Activated T-cell treated with anti-CD3 and anti-CD28 coated beads, Interleukin-2, amount 50 U/mL, for 72 hours (primary cell): Measurements from ENCODE around the gene RXRA. TPM values are rescaled to one million over a fixed set of nuclear protein-coding genes. Genes with fewer than 3 reads are reported as not detected.

Experiments used
- ATAC-seq, 2 donors: fragments of 150-1000 bp; cut with Tn5 transposase; replicated peaks in 1 of 2; 2 replicates each; pipeline ENCODE4 v1.10.0; 2021; ENCODE audit warnings: moderate library complexity in 2 of 2, mild to moderate bottlenecking in 1 of 2
- DNase-seq, 2 donors: peaks; one replicate each; pipeline ENCODE4 v3.0.0; 2021 to 2022; ENCODE audit warnings: mixed read lengths in 1 of 2
- H3K27ac Mint-ChIP-seq: one replicate; pipeline ENCODE4 v1.8.0; 2022; ENCODE audit warnings: mild to moderate bottlenecking, moderate library complexity, mixed read lengths
- H3K27me3 Mint-ChIP-seq: one replicate; pipeline ENCODE4 v1.8.0; 2022; ENCODE audit warnings: low read depth, mixed read lengths
- H3K36me3 Mint-ChIP-seq, 2 donors: one replicate each; pipeline ENCODE4 v1.8.0; 2022; ENCODE audit warnings: mixed read lengths in 2 of 2, mild to moderate bottlenecking in 1 of 2; ENCODE audit not compliant: insufficient read depth in 2 of 2
- H3K4me1 Mint-ChIP-seq: one replicate; pipeline ENCODE4 v1.8.0; 2022; ENCODE audit warnings: low read depth, mixed read lengths
- H3K4me3 Mint-ChIP-seq, 2 donors: one replicate each; pipeline ENCODE4 v1.8.0; 2022; ENCODE audit warnings: mild to moderate bottlenecking in 2 of 2, mixed read lengths in 2 of 2, moderate library complexity in 2 of 2
- H3K9me3 Mint-ChIP-seq, 2 donors: one replicate each; pipeline ENCODE4 v1.8.0; 2022; ENCODE audit warnings: mixed read lengths in 2 of 2
- total RNA-seq, 2 donors: library from RNA; stranded (reverse); gene quantifications; one replicate each; pipeline ENCODE4 v1.2.3, GENCODE V29; 2022

The RXRA gene
- total RNA-seq, 2 donors from 2014 or later, result 4.9 to 12.4 TPM

- Mint-ChIP-seq H3K4me3 (peak overlapping the region; percentile 37 to 47), H3K27me3 (no peaks in the 10 kb centered on the region), H3K36me3 (no peaks in the 10 kb centered on the region), H3K9me3 (no peaks in the 10 kb centered on the region), H3K4me1 (peaks cover 12% of the 10 kb centered on the region), H3K27ac (peak overlapping the region; percentile 40)
- DNase-seq (peak; percentile 46 to 52), ATAC-seq (peak; percentile 49 to 64)
Measured at GRCh38 chr9:134381671-134382516, 55.6 kb downstream of the RXRA start.

DNA sequence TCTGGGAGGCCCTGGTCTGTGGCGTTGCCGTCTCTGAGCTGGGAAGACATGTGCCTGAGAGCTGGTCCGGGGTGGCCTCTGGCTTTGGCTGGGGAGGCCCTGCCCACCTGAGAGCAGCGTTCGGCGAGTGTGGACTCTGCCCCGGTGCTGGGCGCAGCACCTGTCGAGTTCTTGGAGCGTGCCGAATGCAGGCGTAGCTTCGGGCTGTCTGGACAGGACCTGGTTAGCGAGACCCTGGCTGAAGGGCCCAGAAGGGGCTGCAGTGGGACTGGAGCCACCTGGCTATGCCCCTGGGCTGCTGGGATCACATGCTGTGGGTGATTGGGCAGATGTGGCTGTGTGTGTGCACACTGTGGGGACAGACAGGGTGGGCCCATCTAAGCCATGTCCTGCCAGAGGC, 56.5 kb downstream of the RXRA start:
- H3K27me3 Mint-ChIP-seq, result peaks cover under 1% of the 10 kb centered on the region
- H3K36me3 Mint-ChIP-seq, result no peaks in the 10 kb centered on the region
- peaks cover 12% of the 10 kb centered on the region for H3K4me1 Mint-ChIP-seq
- H3K27ac Mint-ChIP-seq, result no peak overlapping the region
- no peak for DNase-seq
- no peak for ATAC-seq
- H3K4me3 Mint-ChIP-seq, result peak overlapping the region in 1 of 2 donors; percentile 37
- no peaks in the 10 kb centered on the region for H3K9me3 Mint-ChIP-seq

- H3K4me1 Mint-ChIP-seq, result peaks cover 15% of the 10 kb centered on the region
- H3K36me3 Mint-ChIP-seq, result no peaks in the 10 kb centered on the region
- ATAC-seq, result no peak
- no peaks in the 10 kb centered on the region for H3K9me3 Mint-ChIP-seq
- peaks cover 4% of the 10 kb centered on the region for H3K27me3 Mint-ChIP-seq
- no peak overlapping the region for H3K4me3 Mint-ChIP-seq
- no peak overlapping the region for H3K27ac Mint-ChIP-seq
- DNase-seq, result no peak
Measured at GRCh38 chr9:134383148-134383547, 56.9 kb downstream of the RXRA start.

GRCh38 chr9:134384811-134385479, 58.7 kb downstream of the RXRA start:
- Mint-ChIP-seq H3K36me3 (no peaks in the 10 kb centered on the region), H3K4me1 (peaks cover 24% of the 10 kb centered on the region), H3K27me3 (peaks cover 10% of the 10 kb centered on the region), H3K4me3 (no peak overlapping the region), H3K9me3 (no peaks in the 10 kb centered on the region), H3K27ac (no peak overlapping the region)
- DNase-seq (no peak), ATAC-seq (no peak)

- no peaks in the 10 kb centered on the region for H3K9me3 Mint-ChIP-seq
- no peak overlapping the region for H3K4me3 Mint-ChIP-seq
- DNase-seq (no peak), ATAC-seq (no peak)
- H3K36me3 Mint-ChIP-seq, result no peaks in the 10 kb centered on the region
- peaks cover 10% of the 10 kb centered on the region for H3K27me3 Mint-ChIP-seq
- H3K4me1 Mint-ChIP-seq, result peaks cover 34% of the 10 kb centered on the region
- H3K27ac Mint-ChIP-seq, result no peak overlapping the region
Measured at GRCh38 chr9:134385915-134386314, 59.7 kb downstream of the RXRA start.

GRCh38 chr9:134386951-134387831, 60.9 kb downstream of the RXRA start:
- ATAC-seq (no peak), DNase-seq (no peak)
- Mint-ChIP-seq H3K36me3 (no peaks in the 10 kb centered on the region), H3K4me1 (peaks cover 38% of the 10 kb centered on the region), H3K27me3 (peaks cover 10% of the 10 kb centered on the region), H3K4me3 (no peak overlapping the region), H3K9me3 (no peaks in the 10 kb centered on the region), H3K27ac (no peak overlapping the region)

GRCh38 chr9:134388289-134388808, 62.1 kb downstream of the RXRA start:
- Mint-ChIP-seq H3K27ac (no peak overlapping the region), H3K4me3 (peak overlapping the region in 1 of 2 donors; percentile 10), H3K27me3 (peaks cover 10% of the 10 kb centered on the region)

DNA sequence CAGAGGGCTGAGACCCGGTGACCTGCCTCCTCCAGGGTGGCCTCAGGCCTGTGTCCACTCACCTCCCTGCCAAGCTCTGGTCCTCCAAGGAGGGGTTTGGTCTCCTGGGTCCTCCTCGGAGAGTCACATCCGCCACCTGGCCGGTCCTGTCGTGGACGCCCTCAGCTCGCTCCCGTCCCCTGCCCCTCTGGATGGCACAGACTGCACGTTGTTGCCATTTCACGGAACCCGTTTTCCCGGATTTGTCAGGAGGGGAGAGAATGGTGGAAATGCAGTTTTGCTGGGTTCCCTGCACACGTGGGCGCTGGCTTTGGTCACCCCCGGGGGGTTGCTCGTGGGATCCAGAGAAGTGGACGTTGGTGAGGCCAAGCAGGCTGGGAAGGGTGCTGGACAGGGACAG, 62.7 kb downstream of the RXRA start:
- ATAC-seq (no peak), DNase-seq (no peak)
- peaks cover 2% of the 10 kb centered on the region in 2 donors for H3K9me3 Mint-ChIP-seq
- H3K36me3 Mint-ChIP-seq, result peaks cover 2% of the 10 kb centered on the region in 2 donors
- peaks cover 13% of the 10 kb centered on the region for H3K27me3 Mint-ChIP-seq
- no peak overlapping the region for H3K27ac Mint-ChIP-seq
- H3K4me1 Mint-ChIP-seq, result peaks cover 47% of the 10 kb centered on the region
- H3K4me3 Mint-ChIP-seq, result no peak overlapping the region

More at GRCh38 chr9:134388289-134388808, 62.1 kb downstream of the RXRA start:
- Mint-ChIP-seq H3K36me3 (no peaks in the 10 kb centered on the region), H3K9me3 (no peaks in the 10 kb centered on the region), H3K4me1 (peaks cover 41% of the 10 kb centered on the region)
- no peak for ATAC-seq
- no peak for DNase-seq

- Mint-ChIP-seq H3K27ac (no peak overlapping the region), H3K27me3 (peaks cover 18% of the 10 kb centered on the region), H3K4me3 (no peak overlapping the region), H3K36me3 (peaks cover 5 to 6% of the 10 kb centered on the region in 2 donors), H3K9me3 (peaks cover 3 to 5% of the 10 kb centered on the region in 2 donors), H3K4me1 (peaks cover 51% of the 10 kb centered on the region)
- ATAC-seq, result no peak
- DNase-seq, result no peak
Measured at GRCh38 chr9:134389642-134390041, 63.4 kb downstream of the RXRA start.

GRCh38 chr9:134390537-134390936, 64.3 kb downstream of the RXRA start:
- peak; percentile 90 to 95 for DNase-seq
- ATAC-seq, result peak; percentile 77 to 80
- Mint-ChIP-seq H3K4me3 (peak overlapping the region; percentile 85), H3K4me1 (peaks cover 51% of the 10 kb centered on the region), H3K36me3 (peaks cover 5 to 6% of the 10 kb centered on the region in 2 donors), H3K27me3 (peaks cover 18% of the 10 kb centered on the region), H3K27ac (peak overlapping the region; percentile 31), H3K9me3 (peaks cover 3 to 5% of the 10 kb centered on the region in 2 donors)

GRCh38 chr9:134390947-134391318, 64.7 kb downstream of the RXRA start:
- peaks cover 55% of the 10 kb centered on the region for H3K4me1 Mint-ChIP-seq
- H3K27me3 Mint-ChIP-seq, result peaks cover 18% of the 10 kb centered on the region

GRCh38 chr9:134391319-134392231, 65.3 kb downstream of the RXRA start:
- peaks cover 5 to 6% of the 10 kb centered on the region in 2 donors for H3K36me3 Mint-ChIP-seq
- DNase-seq (peak; percentile 84 to 91), ATAC-seq (peak; percentile 72 to 74)
- H3K4me3 Mint-ChIP-seq, result peak overlapping the region; percentile 85
- H3K27ac Mint-ChIP-seq, result no peak overlapping the region
- H3K4me1 Mint-ChIP-seq, result peaks cover 62% of the 10 kb centered on the region
- peaks cover 3 to 5% of the 10 kb centered on the region in 2 donors for H3K9me3 Mint-ChIP-seq
- peaks cover 18% of the 10 kb centered on the region for H3K27me3 Mint-ChIP-seq

More at GRCh38 chr9:134390947-134391318, 64.7 kb downstream of the RXRA start:
- Mint-ChIP-seq H3K36me3 (peaks cover 5 to 6% of the 10 kb centered on the region in 2 donors), H3K9me3 (peaks cover 3 to 5% of the 10 kb centered on the region in 2 donors), H3K4me3 (peak overlapping the region; percentile 85), H3K27ac (peak overlapping the region; percentile 13)
- DNase-seq (no peak), ATAC-seq (peak in 1 of 2 donors; percentile 4)
